GM18870 (cell line): ENCODE measurements around the gene ARRB1.

ENCODE experiments used
- ATAC-seq: cut with Tn5 transposase; IDR thresholded peaks from one replicate; pipeline ENCODE4 v1.9.1; 2021; ENCODE audit warnings: moderate library complexity; ENCODE audit not compliant: unreplicated experiment

Gene ARRB1

DNA sequence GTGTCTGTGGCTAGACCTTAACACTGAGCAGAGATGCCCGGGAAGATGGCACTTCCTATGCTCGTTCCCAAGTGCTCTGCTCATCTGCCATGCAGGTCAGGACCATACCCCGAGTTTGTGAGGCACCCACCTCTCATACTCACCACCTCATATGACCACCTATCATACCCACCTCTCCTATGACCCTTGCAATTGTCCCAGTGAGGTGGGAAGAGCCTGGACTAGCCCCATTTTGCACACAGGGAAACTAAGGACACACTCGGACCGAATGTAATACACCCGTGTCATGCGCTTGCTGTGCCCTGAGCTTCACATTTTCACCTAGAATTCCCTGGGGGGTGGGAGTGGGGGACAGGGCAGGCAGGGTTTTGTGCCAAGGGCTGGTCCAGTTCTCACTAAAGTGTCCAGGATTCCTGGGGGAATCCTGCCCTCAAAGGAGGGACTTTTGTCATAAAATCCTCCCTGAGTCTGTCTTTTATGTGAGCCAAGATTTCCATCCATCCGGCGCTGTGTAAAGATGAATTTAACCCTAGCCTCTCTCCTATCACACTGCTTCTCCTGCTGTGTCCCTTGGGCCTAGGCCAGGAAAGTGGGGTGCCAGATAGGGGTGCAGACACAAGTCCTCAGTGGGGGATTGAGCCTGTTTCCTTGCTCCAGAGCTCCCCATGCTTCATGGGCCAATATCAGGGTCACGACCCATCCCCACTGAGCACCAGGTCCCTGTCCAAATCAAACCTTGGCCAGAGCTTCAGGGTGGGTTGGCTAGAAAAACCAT is 90.9 kb downstream of the ARRB1 start:
- no peak for ATAC-seq

GRCh38 chr11:75254326-75254725 is 97.1 kb downstream of the ARRB1 start:
- no peak for ATAC-seq

GRCh38 chr11:75249704-75250103 is 101.8 kb downstream of the ARRB1 start:
- no peak for ATAC-seq

DNA sequence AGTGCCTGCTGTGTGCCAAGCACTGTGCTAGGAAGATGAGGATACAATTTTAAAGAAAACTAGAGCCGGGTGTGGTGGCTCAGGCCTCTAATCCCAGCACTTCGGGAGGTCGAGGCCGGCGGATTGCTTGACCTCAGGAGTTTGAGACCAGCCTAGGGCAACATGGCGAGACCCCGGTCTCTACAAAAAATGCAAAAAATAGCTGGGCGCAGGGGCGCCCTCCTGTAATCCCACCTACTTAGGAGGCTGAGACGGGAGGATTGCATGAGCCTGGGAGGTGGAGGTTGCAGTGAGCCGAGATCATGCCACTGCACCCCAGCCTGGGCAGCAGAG is 102.6 kb downstream of the ARRB1 start:
- ATAC-seq: no peak

GRCh38 chr11:75246671-75247350 is 104.7 kb downstream of the ARRB1 start:
- no peak for ATAC-seq

GRCh38 chr11:75246006-75246670 is 105.3 kb downstream of the ARRB1 start:
- ATAC-seq: no peak

DNA sequence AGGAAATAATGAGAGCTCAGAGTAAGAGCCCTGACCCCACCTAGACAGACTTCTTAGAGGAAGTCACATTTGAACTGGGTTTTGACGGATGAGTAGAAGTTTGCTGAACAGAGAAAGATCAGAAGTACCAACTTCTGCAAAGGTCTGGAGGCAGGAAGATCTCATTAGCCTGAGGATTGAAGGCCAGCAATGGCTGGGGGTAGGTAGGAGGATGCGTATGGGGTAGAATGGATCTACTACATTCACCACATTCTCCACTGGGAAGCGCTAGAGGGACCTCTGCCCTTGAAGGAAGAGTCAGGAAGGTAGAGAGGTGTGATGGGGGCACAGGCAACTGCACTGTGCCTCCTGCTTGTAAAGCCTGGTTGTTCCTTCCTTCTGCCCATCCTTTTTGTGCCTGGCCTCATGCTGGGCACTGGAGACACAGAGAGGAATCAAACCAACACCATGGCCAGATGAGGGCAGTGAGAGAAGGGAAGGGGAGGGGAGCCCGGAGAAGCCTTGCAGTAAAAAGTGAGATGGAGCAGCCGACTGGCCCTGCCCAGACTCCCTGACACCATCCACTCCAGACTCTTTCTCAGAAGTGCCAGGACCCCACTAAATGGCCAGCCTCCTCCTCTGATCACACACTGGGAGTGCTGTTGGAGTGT is 106.0 kb downstream of the ARRB1 start:
- no peak for ATAC-seq

DNA sequence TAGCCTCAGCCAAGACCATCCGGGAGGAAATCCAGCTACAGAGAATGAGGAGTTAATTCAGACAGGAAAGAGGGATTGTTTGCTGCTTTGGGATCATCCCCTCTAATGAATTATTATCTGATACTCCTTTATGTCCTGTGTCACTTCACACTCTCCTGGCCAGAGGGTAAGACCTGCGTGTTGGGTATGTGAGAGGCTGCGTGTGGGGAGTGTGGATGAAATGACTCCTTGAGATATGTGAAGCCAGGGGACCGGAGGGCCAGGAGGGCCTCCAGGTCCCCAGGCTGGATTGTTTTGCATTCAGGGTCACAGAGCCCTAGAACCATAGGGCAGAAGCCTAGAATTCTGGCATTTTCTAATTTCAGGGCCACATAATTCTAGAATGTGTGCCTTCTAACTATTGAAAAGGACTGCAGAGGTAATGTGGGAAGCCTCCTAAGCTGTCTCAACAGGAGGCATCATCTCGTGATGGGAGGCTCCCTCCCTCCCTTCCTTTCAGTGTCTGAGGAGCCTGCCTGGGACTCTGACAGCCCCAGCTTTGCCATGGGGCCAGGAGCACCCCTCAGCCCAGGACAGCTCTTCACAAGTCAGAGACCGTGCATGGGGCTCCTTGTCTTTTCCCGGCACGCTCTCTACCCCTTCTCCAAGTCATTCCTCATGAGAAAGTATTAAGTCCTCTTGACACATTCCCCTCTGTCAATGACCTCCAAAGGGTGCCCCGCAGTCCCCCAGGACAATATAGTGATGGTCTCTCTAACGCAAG is 107.2 kb downstream of the ARRB1 start:
- no peak for ATAC-seq

GRCh38 chr11:75242722-75243600 is 108.5 kb downstream of the ARRB1 start:
- ATAC-seq: no peak

DNA sequence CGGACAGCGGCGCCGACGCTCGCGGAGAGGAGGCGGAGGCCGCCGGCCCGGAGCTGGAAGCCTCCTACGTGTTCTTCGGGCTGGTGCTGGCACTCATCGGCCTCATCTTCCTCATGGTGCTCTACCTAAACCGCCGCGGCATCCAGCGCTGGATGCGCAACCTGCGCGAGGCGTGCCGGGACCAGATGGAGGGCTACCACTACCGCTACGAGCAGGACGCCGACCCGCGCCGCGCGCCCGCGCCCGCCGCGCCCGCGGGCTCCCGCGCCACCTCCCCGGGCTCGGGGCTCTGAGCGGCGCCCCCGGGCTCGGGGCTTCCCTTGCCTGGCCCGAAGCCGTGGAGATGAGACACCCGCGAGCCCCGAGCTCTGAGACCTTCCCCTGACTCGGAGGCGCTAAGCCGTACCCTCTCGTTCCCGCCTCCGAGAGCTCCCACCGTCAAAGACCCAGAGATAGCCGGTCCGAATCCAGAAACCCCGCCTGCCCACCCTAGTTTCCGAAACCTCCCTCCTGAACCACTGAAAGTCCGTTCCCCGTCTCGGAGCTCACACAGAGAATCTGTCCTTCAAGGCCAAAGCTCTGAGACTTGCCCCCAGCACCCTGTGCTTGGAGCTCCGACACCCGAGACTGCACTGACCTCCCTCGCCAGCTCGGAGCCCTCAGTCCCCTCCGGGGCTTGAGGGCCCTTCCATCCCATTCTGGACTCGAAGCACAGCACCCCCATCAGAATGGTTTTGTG is 109.4 kb downstream of the ARRB1 start:
- no peak for ATAC-seq

- ATAC-seq: no peak
Observed at GRCh38 chr11:75241036-75241905, 110.2 kb downstream of the ARRB1 start.

- ATAC-seq: no peak
Observed at GRCh38 chr11:75240311-75241035, 111.0 kb downstream of the ARRB1 start, which contains the start of gene TPBGL. TPBGL (plus strand) TSS chr11:75240774; CDS start chr11:75241050, 276 bp downstream.

DNA sequence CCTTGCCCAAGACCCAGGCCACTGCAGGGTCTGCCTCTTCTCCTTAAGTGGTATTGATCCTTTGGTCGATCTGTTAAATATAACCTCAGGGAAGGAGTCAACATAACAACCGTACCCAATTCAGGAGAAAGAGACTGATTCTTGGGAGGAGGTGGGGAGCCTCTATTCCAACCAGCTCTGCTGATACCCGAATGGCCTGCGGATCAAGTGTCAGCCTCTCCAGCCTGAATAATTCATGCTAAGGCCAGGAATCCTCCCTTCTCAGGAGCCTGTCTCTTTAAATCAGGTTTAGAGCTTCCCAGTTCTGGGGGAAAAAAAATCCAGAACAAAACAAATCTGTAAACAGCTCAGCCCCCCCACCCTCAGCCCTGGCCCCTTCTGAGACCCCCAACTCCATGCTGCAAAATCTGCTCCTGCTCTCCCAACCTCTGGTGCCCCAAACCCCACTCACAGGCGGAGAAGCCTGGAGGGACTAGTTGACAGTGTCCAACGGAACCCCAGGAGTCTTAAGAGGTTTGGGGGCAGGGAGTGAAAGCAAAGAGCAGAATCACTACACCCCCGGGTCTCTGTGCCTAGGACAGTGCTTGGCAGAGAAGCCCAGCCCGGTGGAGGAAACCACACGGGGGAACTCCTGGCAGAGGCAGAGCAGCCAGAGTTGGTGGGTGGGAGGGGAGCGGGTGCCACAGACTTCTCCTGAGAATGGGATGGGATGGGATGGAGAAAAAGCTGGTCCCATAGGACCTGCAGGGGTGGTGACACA is 111.8 kb downstream of the ARRB1 start:
- ATAC-seq: no peak

- ATAC-seq: no peak
Observed at GRCh38 chr11:75238595-75239440, 112.6 kb downstream of the ARRB1 start.

- ATAC-seq: no peak
Observed at GRCh38 chr11:75237050-75237449, 114.4 kb downstream of the ARRB1 start.

DNA sequence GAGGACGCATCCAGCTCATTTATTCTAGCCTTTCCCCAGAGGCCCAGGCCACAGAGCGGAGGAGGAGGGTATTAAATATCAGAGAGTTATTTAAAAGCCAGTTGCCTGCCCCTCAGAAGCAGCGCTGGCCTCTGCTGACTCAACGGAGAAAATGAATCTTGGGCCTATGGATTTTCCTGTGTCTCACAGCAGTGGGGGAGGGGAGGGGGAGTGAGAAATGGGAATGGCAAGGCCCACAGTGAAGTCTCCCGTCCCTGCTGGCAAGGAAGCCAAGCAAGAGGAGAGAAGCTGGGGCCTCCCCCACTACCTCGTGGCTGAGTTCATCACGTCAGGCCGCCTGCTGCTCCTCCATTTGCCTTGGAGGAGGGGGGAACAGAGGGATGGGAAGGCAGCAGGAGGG is 115.4 kb downstream of the ARRB1 start:
- no peak for ATAC-seq
